ENCODE data around the gene ZNF714.

The ZNF714 gene

GRCh38 chr19:21109116-21109515 is 27.1 kb downstream of the ZNF714 start:
- TF ChIP-seq HDGF (IDR thresholded peaks at IDR 0.05; ENCODE audit: borderline replicate concordance), result no peak
- TF ChIP-seq ELF4 (IDR thresholded peaks at IDR 0.05), result no peak
- no peak for TF ChIP-seq SP1 (IDR thresholded peaks at IDR 0.05)
- no peak for TF ChIP-seq TARDBP (IDR thresholded peaks at IDR 0.05)
- TF ChIP-seq CTBP1 (IDR thresholded peaks at IDR 0.05; ENCODE audit: borderline replicate concordance), result no peak
- no peak for TF ChIP-seq LEF1 (IDR thresholded peaks at IDR 0.05; ENCODE audit: borderline replicate concordance)
- TF ChIP-seq FOXM1 (IDR thresholded peaks at IDR 0.05; ENCODE audit: borderline replicate concordance), result no peak
- TF ChIP-seq BHLHE40 (IDR thresholded peaks at IDR 0.05; ENCODE audit: borderline replicate concordance), result no peak
- no peak for TF ChIP-seq SUZ12 (IDR thresholded peaks at IDR 0.05)
- no peak for TF ChIP-seq FOXA1 (IDR thresholded peaks at IDR 0.05)
- CTCF ChIA-PET, result no interaction called here
- no peak for DNase-seq (ENCODE audit: extremely low spot score)
- POLR2A ChIA-PET, result no interaction called here

- CTCF ChIA-PET, result no interaction called here
- TF ChIP-seq SP1 (IDR thresholded peaks at IDR 0.05), result no peak
- TF ChIP-seq SUZ12 (IDR thresholded peaks at IDR 0.05), result no peak
- TF ChIP-seq TARDBP (IDR thresholded peaks at IDR 0.05), result no peak
- no peak for TF ChIP-seq FOXA1 (IDR thresholded peaks at IDR 0.05)
- TF ChIP-seq LEF1 (IDR thresholded peaks at IDR 0.05; ENCODE audit: borderline replicate concordance), result no peak
- TF ChIP-seq ARNT (IDR thresholded peaks at IDR 0.05), result no peak
- TF ChIP-seq, protein P1, sequence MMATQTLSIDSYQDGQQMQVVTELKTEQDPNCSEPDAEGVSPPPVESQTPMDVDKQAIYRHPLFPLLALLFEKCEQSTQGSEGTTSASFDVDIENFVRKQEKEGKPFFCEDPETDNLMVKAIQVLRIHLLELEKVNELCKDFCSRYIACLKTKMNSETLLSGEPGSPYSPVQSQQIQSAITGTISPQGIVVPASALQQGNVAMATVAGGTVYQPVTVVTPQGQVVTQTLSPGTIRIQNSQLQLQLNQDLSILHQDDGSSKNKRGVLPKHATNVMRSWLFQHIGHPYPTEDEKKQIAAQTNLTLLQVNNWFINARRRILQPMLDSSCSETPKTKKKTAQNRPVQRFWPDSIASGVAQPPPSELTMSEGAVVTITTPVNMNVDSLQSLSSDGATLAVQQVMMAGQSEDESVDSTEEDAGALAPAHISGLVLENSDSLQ (IDR thresholded peaks at IDR 0.05), result no peak
- no peak for TF ChIP-seq L3MBTL2 (conservative IDR thresholded peaks at IDR 0.05)
- no peak for TF ChIP-seq ZNF384 (IDR thresholded peaks at IDR 0.05)
- no peak for TF ChIP-seq HDGF (IDR thresholded peaks at IDR 0.05; ENCODE audit: borderline replicate concordance)
- TF ChIP-seq BHLHE40 (IDR thresholded peaks at IDR 0.05; ENCODE audit: borderline replicate concordance), result no peak
- TF ChIP-seq FOXM1 (IDR thresholded peaks at IDR 0.05; ENCODE audit: borderline replicate concordance), result no peak
- TF ChIP-seq CTBP1 (IDR thresholded peaks at IDR 0.05; ENCODE audit: borderline replicate concordance), result no peak
- no peak for TF ChIP-seq ELF4 (IDR thresholded peaks at IDR 0.05)
- no peak for TF ChIP-seq FOXK2 (IDR thresholded peaks at IDR 0.05)
- TF ChIP-seq NFRKB (IDR thresholded peaks at IDR 0.05), result no peak
- no peak for DNase-seq (ENCODE audit: extremely low spot score)
- POLR2A ChIA-PET, result no interaction called here
These were observed 28.2 kb downstream of the ZNF714 start for GRCh38 chr19:21110183-21110582.

- ChIA-PET CTCF (no interaction called here), POLR2A (no interaction called here)
- DNase-seq (ENCODE audit: extremely low spot score), result no peak
- TF ChIP-seq TARDBP (IDR thresholded peaks at IDR 0.05) (no peak), NFRKB (IDR thresholded peaks at IDR 0.05) (no peak), FOXA1 (IDR thresholded peaks at IDR 0.05) (no peak), L3MBTL2 (conservative IDR thresholded peaks at IDR 0.05) (no peak), LEF1 (IDR thresholded peaks at IDR 0.05; ENCODE audit: borderline replicate concordance) (no peak), BHLHE40 (IDR thresholded peaks at IDR 0.05; ENCODE audit: borderline replicate concordance) (no peak), SUZ12 (IDR thresholded peaks at IDR 0.05) (no peak), FOXM1 (IDR thresholded peaks at IDR 0.05; ENCODE audit: borderline replicate concordance) (no peak), ELF4 (IDR thresholded peaks at IDR 0.05) (no peak), ZNF384 (IDR thresholded peaks at IDR 0.05) (no peak), HDGF (IDR thresholded peaks at IDR 0.05; ENCODE audit: borderline replicate concordance) (no peak), SP1 (IDR thresholded peaks at IDR 0.05) (no peak), FOXK2 (IDR thresholded peaks at IDR 0.05) (no peak), CTBP1 (IDR thresholded peaks at IDR 0.05; ENCODE audit: borderline replicate concordance) (no peak), ARNT (IDR thresholded peaks at IDR 0.05) (no peak)
- TF ChIP-seq, protein P1 (IDR thresholded peaks at IDR 0.05), result no peak
These were observed 33.4 kb downstream of the ZNF714 start for GRCh38 chr19:21115430-21115829.

DNA sequence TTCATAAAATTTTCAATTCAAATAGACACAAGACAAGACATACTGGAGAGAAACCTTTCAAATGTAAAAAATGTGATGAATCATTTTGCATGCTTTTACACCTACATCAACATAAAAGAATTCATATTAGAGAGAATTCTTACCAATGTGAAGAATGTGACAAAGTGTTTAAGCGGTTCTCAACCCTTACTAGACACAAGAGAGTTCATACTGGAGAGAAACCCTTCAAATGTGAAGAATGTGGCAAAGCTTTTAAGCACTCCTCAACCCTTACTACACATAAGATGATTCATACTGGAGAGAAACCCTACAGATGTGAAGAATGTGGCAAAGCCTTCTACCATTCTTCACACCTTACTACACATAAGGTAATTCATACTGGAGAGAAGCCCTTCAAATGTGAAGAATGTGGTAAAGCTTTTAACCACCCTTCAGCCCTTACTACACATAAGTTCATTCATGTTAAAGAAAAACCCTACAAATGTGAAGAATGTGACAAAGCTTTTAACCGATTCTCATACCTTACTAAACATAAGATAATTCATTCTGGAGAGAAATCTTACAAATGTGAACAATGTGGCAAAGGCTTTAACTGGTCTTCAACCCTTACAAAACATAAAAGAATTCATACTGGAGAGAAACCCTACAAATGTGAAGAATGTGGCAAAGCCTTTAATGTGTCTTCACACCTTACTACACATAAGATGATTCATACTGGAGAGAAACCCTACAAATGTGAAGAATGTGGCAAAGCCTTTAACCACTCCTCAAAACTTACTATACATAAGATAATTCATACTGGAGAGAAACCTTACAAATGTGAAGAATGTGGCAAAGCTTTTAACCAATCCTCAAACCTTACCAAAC is 35.3 kb downstream of the ZNF714 start:
- DNase-seq (ENCODE audit: extremely low spot score), result no peak
- no peak for TF ChIP-seq L3MBTL2 (conservative IDR thresholded peaks at IDR 0.05)
- no peak for TF ChIP-seq CTBP1 (IDR thresholded peaks at IDR 0.05; ENCODE audit: borderline replicate concordance)
- TF ChIP-seq BHLHE40 (IDR thresholded peaks at IDR 0.05; ENCODE audit: borderline replicate concordance), result no peak
- TF ChIP-seq FOXK2 (IDR thresholded peaks at IDR 0.05), result no peak
- TF ChIP-seq SP1 (IDR thresholded peaks at IDR 0.05), result no peak
- TF ChIP-seq TARDBP (IDR thresholded peaks at IDR 0.05), result no peak
- TF ChIP-seq ZNF384 (IDR thresholded peaks at IDR 0.05), result no peak
- no peak for TF ChIP-seq HDGF (IDR thresholded peaks at IDR 0.05; ENCODE audit: borderline replicate concordance)
- no peak for TF ChIP-seq FOXA1 (IDR thresholded peaks at IDR 0.05)
- TF ChIP-seq ARNT (IDR thresholded peaks at IDR 0.05), result no peak
- no peak for TF ChIP-seq NFRKB (IDR thresholded peaks at IDR 0.05)
- TF ChIP-seq, protein P1 (IDR thresholded peaks at IDR 0.05), result no peak
- no peak for TF ChIP-seq ELF4 (IDR thresholded peaks at IDR 0.05)
- TF ChIP-seq FOXM1 (IDR thresholded peaks at IDR 0.05; ENCODE audit: borderline replicate concordance), result no peak
- no peak for TF ChIP-seq LEF1 (IDR thresholded peaks at IDR 0.05; ENCODE audit: borderline replicate concordance)
- TF ChIP-seq SUZ12 (IDR thresholded peaks at IDR 0.05), result no peak
- ChIA-PET POLR2A (no interaction called here), CTCF (no interaction called here)

DNA sequence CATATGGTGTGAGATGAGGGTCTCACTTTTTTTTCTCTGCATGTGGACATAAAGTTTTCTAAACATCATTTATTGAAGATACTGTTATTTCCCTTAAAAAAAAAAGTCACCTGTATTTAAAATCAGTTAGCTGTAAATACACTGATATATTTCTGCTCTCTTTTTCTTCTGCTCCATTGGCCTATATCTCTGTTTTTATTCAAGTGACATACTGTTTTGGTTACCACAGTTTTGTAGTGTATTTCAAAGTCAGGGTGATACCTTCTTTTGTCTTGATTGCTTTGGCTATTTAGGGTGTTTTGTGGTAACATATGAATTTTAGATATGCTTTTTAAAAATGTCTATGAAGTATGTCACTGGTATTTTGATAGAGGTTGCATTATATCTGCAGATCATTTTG is 44.1 kb downstream of the ZNF714 start:
- DNase-seq (ENCODE audit: extremely low spot score), result no peak
- ChIA-PET POLR2A (no interaction called here), CTCF (no interaction called here)

More for the DNA sequence above, 44.1 kb downstream of the ZNF714 start:
- no peak for TF ChIP-seq FOXK2 (IDR thresholded peaks at IDR 0.05)
- no peak for TF ChIP-seq SUZ12 (IDR thresholded peaks at IDR 0.05)
- TF ChIP-seq LEF1 (IDR thresholded peaks at IDR 0.05; ENCODE audit: borderline replicate concordance), result no peak
- TF ChIP-seq SP1 (IDR thresholded peaks at IDR 0.05), result no peak
- TF ChIP-seq ARNT (IDR thresholded peaks at IDR 0.05), result no peak
- TF ChIP-seq, protein P1 (IDR thresholded peaks at IDR 0.05), result no peak

Measured in HEK293T (cell line).